Activated naive CD4-positive, alpha-beta T cell treated with Interleukin-2 at 50 U/mL for 16 hours (primary cell): ENCODE measurements around the gene OR52B4.
A peak's percentile ranks its signal among the peaks of the same experiment; 100 is the strongest.
"Not testable (repeated sequence)": the region's sequence is repeated elsewhere in the genome, so short reads cannot be mapped to it uniquely, and the experiment has no call there.

Experiments
- DNase-seq: peaks from one replicate; pipeline ENCODE4 v3.0.0-alpha.2; 2020

Gene OR52B4

GRCh38 chr11:4368286-4368685, at the start of gene OR52B4:
Gene OR52B4, minus strand, starts transcription at chr11:4368386. Its CDS starts 91 bp downstream, at chr11:4368295.
- no peak for DNase-seq

GRCh38 chr11:4416816-4417215, 48.6 kb upstream of the OR52B4 start:
- DNase-seq: no peak

GRCh38 chr11:4416306-4416705, 48.1 kb upstream of the OR52B4 start:
- DNase-seq: no peak

- DNase-seq: not testable (repeated sequence)
These were observed 38.0 kb upstream of the OR52B4 start for GRCh38 chr11:4406206-4406605.

- no peak for DNase-seq
These were observed 25.7 kb upstream of the OR52B4 start for GRCh38 chr11:4393858-4394223.

GRCh38 chr11:4393209-4393857, 25.1 kb upstream of the OR52B4 start, which contains the start of gene TRIM21:
Gene TRIM21, minus strand, starts transcription at chr11:4393702. Its CDS starts 3,293 bp downstream, at chr11:4390409.
- peak; percentile 91 for DNase-seq

- no peak for DNase-seq
These were observed 20.0 kb upstream of the OR52B4 start for GRCh38 chr11:4388221-4388620.

GRCh38 chr11:4385978-4386740, 18.0 kb upstream of the OR52B4 start:
- no peak for DNase-seq

- DNase-seq: no peak
These were observed 13.7 kb upstream of the OR52B4 start for GRCh38 chr11:4381901-4382300.

GRCh38 chr11:4375431-4376140, 7.4 kb upstream of the OR52B4 start:
- DNase-seq: no peak

- no peak for DNase-seq
These were observed 2.0 kb upstream of the OR52B4 start for GRCh38 chr11:4370166-4370565.

- not testable (repeated sequence) for DNase-seq
These were observed 20.0 kb downstream of the OR52B4 start for GRCh38 chr11:4348142-4348541.

GRCh38 chr11:4345366-4345765, 22.8 kb downstream of the OR52B4 start:
- DNase-seq: not testable (repeated sequence)

GRCh38 chr11:4334356-4334755, 33.8 kb downstream of the OR52B4 start:
- not testable (repeated sequence) for DNase-seq
